GM12878 (cell line): ENCODE data around the gene HAO2. TPM values are rescaled to one million over a fixed set of nuclear protein-coding genes. Genes with fewer than 3 reads are reported as not detected.

Source experiments
- ATAC-seq: fragments of 200-7000 bp; cut with Tn5 transposase; 3 replicates; pipeline ENCODE4 v1.9.1; 2020; ENCODE audit warnings: mild to moderate bottlenecking, moderate library complexity
- BruUV-seq: library from RNA; stranded (reverse); fragments of 400-500 nt; replicated peaks from 2 replicates; lab custom pipeline; 2021; lab: Mats Ljungman, UMichigan
- CTCF ChIA-PET: fragments of 300-600 bp; sonication (Branson Sonifier 250); formaldehyde crosslinking; extraction: SDS; loops from one replicate; lab custom pipeline; 2021; ENCODE audit warnings: inconsistent platforms; lab: Yijun Ruan, JAX
- POLR2A ChIA-PET: fragments of 350-600 bp; formaldehyde crosslinking; extraction: SDS; loops from one replicate; lab custom pipeline; 2021; ENCODE audit warnings: inconsistent platforms; lab: Charles Lee
- RAD21 ChIA-PET: fragments of 300-600 bp; sonication (Branson Sonifier 250); formaldehyde crosslinking; loops from one replicate; lab custom pipeline; 2023; ENCODE audit warnings: antibody characterized with exemption; ENCODE audit not compliant: unreplicated experiment; lab: Charles Lee
- SMC1A ChIA-PET: fragments of 300-600 bp; sonication (Branson Sonifier 250); formaldehyde crosslinking; loops from one replicate; lab custom pipeline; 2023; ENCODE audit not compliant: unreplicated experiment, uncharacterized antibody; lab: Charles Lee
- DNase-seq: peaks from one replicate; pipeline ENCODE4 v3.0.0-alpha.2; 2011; ENCODE audit warnings: low read depth, low spot score
- FAIRE-seq: peaks from 3 replicates; lab custom pipeline; 2011; peaks lifted over from hg19 to GRCh38; lab: Jason Lieb, UNC
- H2AFZ ChIP-seq: 2 replicates; pipeline ENCODE4 v1.6.0; 2011; ENCODE audit warnings: low read depth, low read length, control low read depth; ENCODE audit not compliant: control insufficient read depth
- H3K27ac ChIP-seq: 2 replicates; pipeline ENCODE4 v1.5.1; 2011; ENCODE audit warnings: control low read depth; ENCODE audit not compliant: control insufficient read depth, insufficient read depth
- H3K27me3 ChIP-seq, 2 experiments: replicated peaks in 1 of 2; 2 replicates each; pipeline versions ENCODE4 v1.6.0 to v1.6.1; 2011; ENCODE audit warnings: low read length in 1 of 2; ENCODE audit not compliant: control insufficient read depth in 2 of 2, insufficient read depth in 2 of 2
- H3K36me3 ChIP-seq, 2 experiments: 2 replicates each; pipeline ENCODE4 v1.5.1; 2011; ENCODE audit warnings: low read length in 1 of 2; ENCODE audit not compliant: control insufficient read depth in 2 of 2, insufficient read depth in 2 of 2
- H3K4me1 ChIP-seq: 2 replicates; pipeline ENCODE4 v1.6.1; 2011; ENCODE audit warnings: mild to moderate bottlenecking, low read length, moderate library complexity, mixed read lengths; ENCODE audit not compliant: control insufficient read depth, insufficient read depth
- H3K4me2 ChIP-seq: 2 replicates; pipeline ENCODE4 v1.6.0; 2011; ENCODE audit warnings: control low read depth; ENCODE audit not compliant: control insufficient read depth, insufficient read depth
- H3K4me3 ChIP-seq: fragments of 200-600 bp; sonication (generic); 2 replicates; pipeline ENCODE4 v1.5.1; 2016
- H3K79me2 ChIP-seq: 2 replicates; pipeline ENCODE4 v1.6.0; 2011; ENCODE audit warnings: low read length; ENCODE audit not compliant: control insufficient read depth, insufficient read depth
- H3K9ac ChIP-seq: 2 replicates; pipeline ENCODE4 v1.8.0; 2011; ENCODE audit warnings: low read length, control low read depth, mixed read lengths; ENCODE audit not compliant: control insufficient read depth, insufficient read depth
- H3K9me3 ChIP-seq: replicated peaks from 3 replicates; pipeline ENCODE4 v1.5.1; 2011; ENCODE audit warnings: mild to moderate bottlenecking, low read length; ENCODE audit not compliant: control insufficient read depth, insufficient read depth
- H4K20me1 ChIP-seq: 2 replicates; pipeline ENCODE4 v1.6.0; 2011; ENCODE audit not compliant: control insufficient read depth, insufficient read depth
- BMI1 ChIP-seq: fragments of 450-650 bp; IDR thresholded peaks from 2 replicates; pipeline ENCODE4 v1.6.1; 2016; ENCODE audit warnings: mild to moderate bottlenecking, moderate library complexity, borderline replicate concordance
- CBFB ChIP-seq: IDR thresholded peaks from 2 replicates; pipeline ENCODE4 v1.6.1; 2016; ENCODE audit warnings: antibody characterized with exemption, low read depth
- ESRRA ChIP-seq: IDR thresholded peaks from 2 replicates; pipeline ENCODE4 v1.6.1; 2012; ENCODE audit warnings: mild to moderate bottlenecking, low read length, improper control_type of control experiment
- HSF1 ChIP-seq: fragments of 150-350 bp; IDR thresholded peaks from 2 replicates; pipeline ENCODE4 v1.6.1; 2014; ENCODE audit warnings: mild to moderate bottlenecking, low read depth, low read length
- KDM1A ChIP-seq: fragments of 200-600 bp; sonication (generic); IDR thresholded peaks from 2 replicates; pipeline ENCODE4 v1.6.1; 2016; ENCODE audit warnings: borderline replicate concordance
- POLR2AphosphoS2 ChIP-seq: IDR thresholded peaks from 2 replicates; pipeline ENCODE4 v1.6.1; 2011; ENCODE audit warnings: low read depth, mild to moderate bottlenecking, low read length, improper control_type of control experiment, moderate library complexity
- RAD21 ChIP-seq: IDR thresholded peaks from 2 replicates; pipeline ENCODE4 v1.6.1; 2011; ENCODE audit warnings: mild to moderate bottlenecking, low read depth, low read length, moderate library complexity; ENCODE audit not compliant: insufficient read depth
- RBBP5 ChIP-seq: fragments of 200-600 bp; sonication (generic); conservative IDR thresholded peaks from 2 replicates; pipeline ENCODE4 v1.6.1; 2016
- RFX5 ChIP-seq: IDR thresholded peaks from 2 replicates; pipeline ENCODE4 v1.6.1; 2011; ENCODE audit warnings: low read depth, low read length, improper control_type of control experiment
- SIX5 ChIP-seq: IDR thresholded peaks from 2 replicates; pipeline ENCODE4 v1.6.1; 2011; ENCODE audit warnings: mild to moderate bottlenecking, low read depth, low read length, moderate library complexity; ENCODE audit not compliant: severe bottlenecking
- WGBS: methylation state at CpG from one replicate; pipeline ENCODE4 v1.1.6; 2016; ENCODE audit warnings: low lambda C conversion rate; ENCODE audit not compliant: insufficient replicate concordance, insufficient coverage; ENCODE audit errors: missing lambda C conversion rate; 5-methylcytosine and 5-hydroxymethylcytosine counted together
- in situ Hi-C: fragments of 300-500 bp; cut with MboI; formaldehyde crosslinking; loops from 9 replicates; pipeline ENCODE4 v1.14.3; 2018; ENCODE audit warnings: mixed read lengths
- intact Hi-C: fragments of 100-400 bp; cut with micrococcal nuclease; formaldehyde crosslinking; loops from one replicate; pipeline ENCODE4 v1.14.2; 2022; ENCODE audit not compliant: unreplicated experiment
- polyA plus RNA-seq, 11 experiments: library from polyadenylated mRNA; depleted of rRNA in 4 of 11; unstranded in 6 of 11; stranded (reverse) in 5 of 11; fragments of >200 nt; fragmentation: Nextera tagmentation in 4 of 11; fragmentation: Illumina TruSeq in 1 of 11; extraction: Ambion mirVana in 4 of 11; extraction: Trizol in 1 of 11; gene quantifications; 1 replicate in 1 of 11; 2 replicates in 10 of 11; pipeline versions ENCODE4 v1.2.1 to v1.2.3, GENCODE V29; 2011 to 2016; ENCODE audit warnings: inconsistent platforms in 2 of 11, missing spikeins in 2 of 11, low read depth in 1 of 11
- total RNA-seq, 4 experiments: library from RNA; depleted of rRNA in 3 of 4; stranded (reverse); fragments of >200 nt in 3 of 4; fragmentation: Illumina TruSeq in 1 of 4; extraction: Trizol in 1 of 4; gene quantifications; 2 replicates each; pipeline versions ENCODE4 v1.2.1 to v1.2.3, GENCODE V29; 2013 to 2021
- TF ChIP-seq, protein P1 (sequence below): IDR thresholded peaks from 2 replicates; pipeline ENCODE4 v1.6.1; 2012; ENCODE audit warnings: low read length, inconsistent platforms
- TF ChIP-seq, protein P2 (sequence below): IDR thresholded peaks from 2 replicates; pipeline ENCODE4 v1.6.1; 2012; ENCODE audit warnings: improper control_type of control experiment, low read depth, low read length; ENCODE audit not compliant: insufficient replicate concordance
- TF ChIP-seq, protein P3 (sequence below): fragments of 450-650 bp; IDR thresholded peaks from 2 replicates; pipeline ENCODE4 v1.6.1; 2016; ENCODE audit warnings: mild to moderate bottlenecking, moderate library complexity, borderline replicate concordance

HAO2 gene
- total and polyA plus RNA-seq, 10 of the 15 experiments (the other 5 are each of a cell fraction or from before 2014, with no cell fraction given) = not detected

DNA sequence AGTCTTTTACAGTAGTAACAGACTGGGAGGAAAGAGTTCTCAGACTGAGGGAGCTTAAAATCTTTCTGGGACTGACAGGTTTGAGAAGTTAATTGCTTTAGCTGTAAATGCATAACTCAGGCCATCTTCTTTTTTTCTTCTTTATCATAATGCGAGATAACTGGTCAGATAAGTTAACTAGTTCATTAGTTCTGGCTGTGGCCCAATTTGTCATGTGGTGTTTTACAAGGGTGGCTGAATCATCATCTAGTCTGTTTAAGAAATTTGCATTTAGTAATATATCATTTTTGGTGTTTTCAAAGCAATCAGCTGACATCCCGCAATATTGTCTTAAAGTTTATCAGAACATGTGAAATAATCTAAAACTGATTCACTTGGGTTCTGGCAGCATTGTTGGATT, 60.4 kb downstream of the HAO2 start:
- CTCF ChIA-PET = no interaction called here

More for the DNA sequence above, 60.4 kb downstream of the HAO2 start:
- in situ Hi-C loops = no loop called here
- H4K20me1 ChIP-seq = no peaks in the 10 kb centered on the region
- BruUV-seq = no TSS peak
- FAIRE-seq = no peak
- H3K4me2 ChIP-seq = no peak overlapping the region
- H3K9ac ChIP-seq = no peak overlapping the region
- no peak for ATAC-seq
- WGBS = 61% methylated on average over 2 of the region's 2 CpGs
- no peak overlapping the region for H3K4me3 ChIP-seq
- SMC1A ChIA-PET = no interaction called here
- TF ChIP-seq, protein P1, sequence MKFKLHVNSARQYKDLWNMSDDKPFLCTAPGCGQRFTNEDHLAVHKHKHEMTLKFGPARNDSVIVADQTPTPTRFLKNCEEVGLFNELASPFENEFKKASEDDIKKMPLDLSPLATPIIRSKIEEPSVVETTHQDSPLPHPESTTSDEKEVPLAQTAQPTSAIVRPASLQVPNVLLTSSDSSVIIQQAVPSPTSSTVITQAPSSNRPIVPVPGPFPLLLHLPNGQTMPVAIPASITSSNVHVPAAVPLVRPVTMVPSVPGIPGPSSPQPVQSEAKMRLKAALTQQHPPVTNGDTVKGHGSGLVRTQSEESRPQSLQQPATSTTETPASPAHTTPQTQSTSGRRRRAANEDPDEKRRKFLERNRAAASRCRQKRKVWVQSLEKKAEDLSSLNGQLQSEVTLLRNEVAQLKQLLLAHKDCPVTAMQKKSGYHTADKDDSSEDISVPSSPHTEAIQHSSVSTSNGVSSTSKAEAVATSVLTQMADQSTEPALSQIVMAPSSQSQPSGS = no peak
- TF ChIP-seq CBFB (no peak), KDM1A (no peak), ESRRA (no peak), RFX5 (no peak), RAD21 (no peak), POLR2AphosphoS2 (no peak), SIX5 (no peak), BMI1 (no peak), HSF1 (no peak), RBBP5 (no peak)
- TF ChIP-seq, protein P2, sequence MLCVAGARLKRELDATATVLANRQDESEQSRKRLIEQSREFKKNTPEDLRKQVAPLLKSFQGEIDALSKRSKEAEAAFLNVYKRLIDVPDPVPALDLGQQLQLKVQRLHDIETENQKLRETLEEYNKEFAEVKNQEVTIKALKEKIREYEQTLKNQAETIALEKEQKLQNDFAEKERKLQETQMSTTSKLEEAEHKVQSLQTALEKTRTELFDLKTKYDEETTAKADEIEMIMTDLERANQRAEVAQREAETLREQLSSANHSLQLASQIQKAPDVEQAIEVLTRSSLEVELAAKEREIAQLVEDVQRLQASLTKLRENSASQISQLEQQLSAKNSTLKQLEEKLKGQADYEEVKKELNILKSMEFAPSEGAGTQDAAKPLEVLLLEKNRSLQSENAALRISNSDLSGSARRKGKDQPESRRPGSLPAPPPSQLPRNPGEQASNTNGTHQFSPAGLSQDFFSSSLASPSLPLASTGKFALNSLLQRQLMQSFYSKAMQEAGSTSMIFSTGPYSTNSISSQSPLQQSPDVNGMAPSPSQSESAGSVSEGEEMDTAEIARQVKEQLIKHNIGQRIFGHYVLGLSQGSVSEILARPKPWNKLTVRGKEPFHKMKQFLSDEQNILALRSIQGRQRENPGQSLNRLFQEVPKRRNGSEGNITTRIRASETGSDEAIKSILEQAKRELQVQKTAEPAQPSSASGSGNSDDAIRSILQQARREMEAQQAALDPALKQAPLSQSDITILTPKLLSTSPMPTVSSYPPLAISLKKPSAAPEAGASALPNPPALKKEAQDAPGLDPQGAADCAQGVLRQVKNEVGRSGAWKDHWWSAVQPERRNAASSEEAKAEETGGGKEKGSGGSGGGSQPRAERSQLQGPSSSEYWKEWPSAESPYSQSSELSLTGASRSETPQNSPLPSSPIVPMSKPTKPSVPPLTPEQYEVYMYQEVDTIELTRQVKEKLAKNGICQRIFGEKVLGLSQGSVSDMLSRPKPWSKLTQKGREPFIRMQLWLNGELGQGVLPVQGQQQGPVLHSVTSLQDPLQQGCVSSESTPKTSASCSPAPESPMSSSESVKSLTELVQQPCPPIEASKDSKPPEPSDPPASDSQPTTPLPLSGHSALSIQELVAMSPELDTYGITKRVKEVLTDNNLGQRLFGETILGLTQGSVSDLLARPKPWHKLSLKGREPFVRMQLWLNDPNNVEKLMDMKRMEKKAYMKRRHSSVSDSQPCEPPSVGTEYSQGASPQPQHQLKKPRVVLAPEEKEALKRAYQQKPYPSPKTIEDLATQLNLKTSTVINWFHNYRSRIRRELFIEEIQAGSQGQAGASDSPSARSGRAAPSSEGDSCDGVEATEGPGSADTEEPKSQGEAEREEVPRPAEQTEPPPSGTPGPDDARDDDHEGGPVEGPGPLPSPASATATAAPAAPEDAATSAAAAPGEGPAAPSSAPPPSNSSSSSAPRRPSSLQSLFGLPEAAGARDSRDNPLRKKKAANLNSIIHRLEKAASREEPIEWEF = no peak
- TF ChIP-seq, protein P3, sequence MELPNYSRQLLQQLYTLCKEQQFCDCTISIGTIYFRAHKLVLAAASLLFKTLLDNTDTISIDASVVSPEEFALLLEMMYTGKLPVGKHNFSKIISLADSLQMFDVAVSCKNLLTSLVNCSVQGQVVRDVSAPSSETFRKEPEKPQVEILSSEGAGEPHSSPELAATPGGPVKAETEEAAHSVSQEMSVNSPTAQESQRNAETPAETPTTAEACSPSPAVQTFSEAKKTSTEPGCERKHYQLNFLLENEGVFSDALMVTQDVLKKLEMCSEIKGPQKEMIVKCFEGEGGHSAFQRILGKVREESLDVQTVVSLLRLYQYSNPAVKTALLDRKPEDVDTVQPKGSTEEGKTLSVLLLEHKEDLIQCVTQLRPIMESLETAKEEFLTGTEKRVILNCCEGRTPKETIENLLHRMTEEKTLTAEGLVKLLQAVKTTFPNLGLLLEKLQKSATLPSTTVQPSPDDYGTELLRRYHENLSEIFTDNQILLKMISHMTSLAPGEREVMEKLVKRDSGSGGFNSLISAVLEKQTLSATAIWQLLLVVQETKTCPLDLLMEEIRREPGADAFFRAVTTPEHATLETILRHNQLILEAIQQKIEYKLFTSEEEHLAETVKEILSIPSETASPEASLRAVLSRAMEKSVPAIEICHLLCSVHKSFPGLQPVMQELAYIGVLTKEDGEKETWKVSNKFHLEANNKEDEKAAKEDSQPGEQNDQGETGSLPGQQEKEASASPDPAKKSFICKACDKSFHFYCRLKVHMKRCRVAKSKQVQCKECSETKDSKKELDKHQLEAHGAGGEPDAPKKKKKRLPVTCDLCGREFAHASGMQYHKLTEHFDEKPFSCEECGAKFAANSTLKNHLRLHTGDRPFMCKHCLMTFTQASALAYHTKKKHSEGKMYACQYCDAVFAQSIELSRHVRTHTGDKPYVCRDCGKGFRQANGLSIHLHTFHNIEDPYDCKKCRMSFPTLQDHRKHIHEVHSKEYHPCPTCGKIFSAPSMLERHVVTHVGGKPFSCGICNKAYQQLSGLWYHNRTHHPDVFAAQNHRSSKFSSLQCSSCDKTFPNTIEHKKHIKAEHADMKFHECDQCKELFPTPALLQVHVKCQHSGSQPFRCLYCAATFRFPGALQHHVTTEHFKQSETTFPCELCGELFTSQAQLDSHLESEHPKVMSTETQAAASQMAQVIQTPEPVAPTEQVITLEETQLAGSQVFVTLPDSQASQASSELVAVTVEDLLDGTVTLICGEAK = no peak
- TF ChIP-seq, all 136 proteins: peak for 0
- no peak overlapping the region for H2AFZ ChIP-seq
- intact Hi-C loops = no loop called here
- DNase-seq = no peak
- no peaks in the 10 kb centered on the region for H3K36me3 ChIP-seq
- no peaks in the 10 kb centered on the region for H3K4me1 ChIP-seq
- no peaks in the 10 kb centered on the region for H3K79me2 ChIP-seq
- H3K27ac ChIP-seq = no peak overlapping the region
- peaks cover 0 to 4% of the 10 kb centered on the region in 2 experiments for H3K27me3 ChIP-seq
- ChIA-PET RAD21 (no interaction called here), POLR2A (no interaction called here)
- H3K9me3 ChIP-seq = no peaks in the 10 kb centered on the region
